ENCODE measurements around the gene ACTA1. TPM values are rescaled to one million over a fixed set of nuclear protein-coding genes. Genes with fewer than 3 reads are reported as not detected.

ACTA1 gene
- not detected for total RNA-seq

GRCh38 chr1:229434005-229434640 is at the start of gene ACTA1:
TSS of gene ACTA1 (minus strand) at chr1:229434094. CDS start at chr1:229433115, 979 bp downstream.
- TF ChIP-seq CTCF (IDR thresholded peaks at IDR 0.05; ENCODE audit: low read depth), result no peak

GRCh38 chr1:229482511-229482910 is 48.6 kb upstream of the ACTA1 start:
- no peak for TF ChIP-seq CTCF (IDR thresholded peaks at IDR 0.05; ENCODE audit: low read depth)

- TF ChIP-seq CTCF (IDR thresholded peaks at IDR 0.05; ENCODE audit: low read depth), result no peak
Measured at GRCh38 chr1:229480495-229480894, 46.6 kb upstream of the ACTA1 start.

- no peak for TF ChIP-seq CTCF (IDR thresholded peaks at IDR 0.05; ENCODE audit: low read depth)
Measured at GRCh38 chr1:229479660-229480399, 45.9 kb upstream of the ACTA1 start.

- no peak for TF ChIP-seq CTCF (IDR thresholded peaks at IDR 0.05; ENCODE audit: low read depth)
Measured at GRCh38 chr1:229478852-229479251, 45.0 kb upstream of the ACTA1 start.

GRCh38 chr1:229474509-229474908 is 40.6 kb upstream of the ACTA1 start:
- TF ChIP-seq CTCF (IDR thresholded peaks at IDR 0.05; ENCODE audit: low read depth), result no peak

- no peak for TF ChIP-seq CTCF (IDR thresholded peaks at IDR 0.05; ENCODE audit: low read depth)
Measured at GRCh38 chr1:229471175-229471574, 37.3 kb upstream of the ACTA1 start.

Data from subcutaneous adipose tissue (tissue), 4 donors.